Thyroid gland (tissue), 4 donors: ENCODE results near the gene SLC5A11.

Experiments
- POLR2A ChIP-seq, 2 donors: fragments of 450-650 bp; IDR thresholded peaks; one replicate each; pipeline ENCODE4 v1.6.1; 2017; ENCODE audit warnings: antibody characterized with exemption in 2 of 2, mild to moderate bottlenecking in 2 of 2, moderate library complexity in 1 of 2
- TF ChIP-seq, protein P1 (sequence below), 6 experiments: fragments of 200-600 bp in 3 of 6; fragments of 450-650 bp in 3 of 6; sonication (generic) in 3 of 6; IDR thresholded peaks; one replicate each; pipeline ENCODE4 v1.5.1; 2016 to 2019; ENCODE audit warnings: antibody characterized with exemption in 6 of 6, mild to moderate bottlenecking in 2 of 6, inconsistent platforms in 1 of 6, moderate library complexity in 1 of 6

- TF ChIP-seq, protein P1, sequence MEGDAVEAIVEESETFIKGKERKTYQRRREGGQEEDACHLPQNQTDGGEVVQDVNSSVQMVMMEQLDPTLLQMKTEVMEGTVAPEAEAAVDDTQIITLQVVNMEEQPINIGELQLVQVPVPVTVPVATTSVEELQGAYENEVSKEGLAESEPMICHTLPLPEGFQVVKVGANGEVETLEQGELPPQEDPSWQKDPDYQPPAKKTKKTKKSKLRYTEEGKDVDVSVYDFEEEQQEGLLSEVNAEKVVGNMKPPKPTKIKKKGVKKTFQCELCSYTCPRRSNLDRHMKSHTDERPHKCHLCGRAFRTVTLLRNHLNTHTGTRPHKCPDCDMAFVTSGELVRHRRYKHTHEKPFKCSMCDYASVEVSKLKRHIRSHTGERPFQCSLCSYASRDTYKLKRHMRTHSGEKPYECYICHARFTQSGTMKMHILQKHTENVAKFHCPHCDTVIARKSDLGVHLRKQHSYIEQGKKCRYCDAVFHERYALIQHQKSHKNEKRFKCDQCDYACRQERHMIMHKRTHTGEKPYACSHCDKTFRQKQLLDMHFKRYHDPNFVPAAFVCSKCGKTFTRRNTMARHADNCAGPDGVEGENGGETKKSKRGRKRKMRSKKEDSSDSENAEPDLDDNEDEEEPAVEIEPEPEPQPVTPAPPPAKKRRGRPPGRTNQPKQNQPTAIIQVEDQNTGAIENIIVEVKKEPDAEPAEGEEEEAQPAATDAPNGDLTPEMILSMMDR (IDR thresholded peaks at IDR 0.05) = no peak
- TF ChIP-seq POLR2A (IDR thresholded peaks at IDR 0.05) = no peak
Measured at GRCh38 chr16:24946155-24946554, 100.4 kb downstream of the SLC5A11 start.
